HG03571 (cell line): ENCODE results near the gene ACSL3.
"Not testable (repeated sequence)": the region's sequence is repeated elsewhere in the genome, so short reads cannot be mapped to it uniquely, and the experiment has no call there.

ENCODE experiments used
- ATAC-seq: cut with Tn5 transposase; IDR thresholded peaks from one replicate; pipeline ENCODE4 v1.9.1; 2021; ENCODE audit not compliant: unreplicated experiment

The ACSL3 gene

GRCh38 chr2:222968550-222969155, 107.8 kb downstream of the ACSL3 start:
- ATAC-seq: no peak

GRCh38 chr2:222969491-222969890, 108.7 kb downstream of the ACSL3 start:
- ATAC-seq: no peak

- ATAC-seq: no peak
Observed at GRCh38 chr2:222972420-222972819, 111.6 kb downstream of the ACSL3 start.

- ATAC-seq: no peak
Observed at GRCh38 chr2:222973237-222973636, 112.4 kb downstream of the ACSL3 start.

- no peak for ATAC-seq
Observed at GRCh38 chr2:222973733-222974132, 112.9 kb downstream of the ACSL3 start.

- ATAC-seq: no peak
Observed at GRCh38 chr2:222976521-222977061, 115.8 kb downstream of the ACSL3 start.

GRCh38 chr2:222977121-222977520, 116.3 kb downstream of the ACSL3 start:
- no peak for ATAC-seq

- ATAC-seq: no peak
Observed at GRCh38 chr2:222978850-222979249, 118.0 kb downstream of the ACSL3 start.

- no peak for ATAC-seq
Observed at GRCh38 chr2:222979484-222979883, 118.6 kb downstream of the ACSL3 start.

GRCh38 chr2:222982010-222982908, 121.4 kb downstream of the ACSL3 start:
- ATAC-seq: no peak

GRCh38 chr2:222982909-222983265, 122.1 kb downstream of the ACSL3 start:
- ATAC-seq: no peak

- no peak for ATAC-seq
Observed at GRCh38 chr2:222984908-222985307, 124.1 kb downstream of the ACSL3 start.

- ATAC-seq: no peak
Observed at GRCh38 chr2:222989431-222989830, 128.6 kb downstream of the ACSL3 start.

- not testable (repeated sequence) for ATAC-seq
Observed at GRCh38 chr2:222990206-222990605, 129.4 kb downstream of the ACSL3 start.

- no peak for ATAC-seq
Observed at GRCh38 chr2:222992137-222992536, 131.3 kb downstream of the ACSL3 start.
